Activated CD8-positive, alpha-beta memory T cell treated with anti-CD3 and anti-CD28 coated beads for 4 hours (primary cell): ENCODE results near the gene TBX4.

Experiments used
- DNase-seq, 2 donors: peaks; one replicate each; pipeline ENCODE4 v3.0.0-alpha.2; 2020; ENCODE audit warnings: low read depth in 2 of 2

TBX4 gene

GRCh38 chr17:61465550-61466237, 13.5 kb downstream of the TBX4 start:
- no peak for DNase-seq

GRCh38 chr17:61466246-61466645, 14.0 kb downstream of the TBX4 start:
- no peak for DNase-seq

DNA sequence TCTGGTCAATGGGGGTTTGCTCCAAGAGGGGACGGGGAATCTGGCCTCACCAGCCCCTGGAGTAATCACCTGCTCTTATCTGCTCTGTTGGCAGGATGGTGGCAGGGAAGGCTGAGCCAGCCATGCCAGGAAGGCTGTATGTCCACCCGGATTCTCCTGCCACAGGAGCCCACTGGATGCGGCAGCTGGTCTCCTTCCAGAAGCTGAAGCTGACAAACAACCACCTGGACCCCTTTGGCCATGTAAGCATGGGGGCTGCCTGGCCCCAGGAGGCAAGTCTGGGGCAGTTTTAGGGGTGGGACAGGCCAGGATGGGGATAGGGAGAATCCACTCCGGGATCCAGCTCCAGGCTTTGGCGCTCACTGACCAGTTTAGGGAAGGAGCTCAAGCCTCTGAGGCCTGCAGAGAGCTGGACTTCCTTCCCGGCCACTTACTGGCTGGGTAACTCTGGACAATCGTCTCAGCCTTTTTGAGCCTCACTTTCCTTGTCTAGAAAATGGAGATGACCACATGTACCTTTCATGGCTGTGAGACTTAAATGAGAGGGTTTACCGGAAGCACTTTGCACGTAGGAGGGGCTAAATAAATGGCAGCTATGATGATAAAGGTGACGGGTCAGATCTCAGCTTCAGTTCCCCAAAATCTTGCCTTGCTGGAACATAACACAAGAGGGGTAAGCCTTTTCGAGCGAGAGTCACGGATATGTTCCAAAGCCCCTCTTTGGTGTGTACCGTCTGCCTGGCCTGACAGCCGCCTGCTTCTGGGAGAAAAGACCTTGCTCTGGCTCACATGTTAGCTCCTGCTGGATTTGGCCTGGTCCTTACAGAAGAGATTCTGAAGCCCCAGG, 15.4 kb downstream of the TBX4 start:
- no peak for DNase-seq

DNA sequence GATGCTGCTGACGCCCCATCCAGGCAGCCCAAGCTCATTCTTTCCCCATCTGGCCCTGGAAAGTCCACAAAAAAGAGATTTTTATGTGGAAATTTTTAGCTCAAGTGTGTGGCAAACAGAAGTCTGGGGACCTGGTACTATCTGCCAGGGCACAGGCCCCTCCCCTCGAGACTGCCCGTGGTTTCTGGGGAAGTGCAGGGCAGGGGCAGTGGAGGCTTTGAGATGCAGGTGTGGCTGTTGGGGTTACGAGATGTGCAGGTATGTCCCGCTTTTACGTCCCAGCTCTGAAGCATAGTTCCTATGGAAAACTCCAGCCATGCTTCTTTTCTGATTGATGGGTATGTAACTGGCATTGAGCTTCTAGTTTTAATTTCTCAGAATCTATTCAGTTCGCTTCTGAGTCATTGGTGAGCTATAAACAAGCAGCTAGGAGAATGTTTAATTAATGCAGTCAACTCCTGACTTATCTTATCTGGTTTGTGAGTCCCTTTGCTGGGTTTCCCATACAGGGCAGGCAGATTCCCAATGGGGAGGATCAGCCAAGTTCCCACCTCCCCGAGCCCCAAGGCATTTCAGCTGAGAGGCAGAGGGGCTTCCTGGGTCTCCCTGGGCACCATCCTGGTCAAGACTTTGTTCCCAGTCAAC, 16.2 kb downstream of the TBX4 start:
- DNase-seq, result no peak

DNA sequence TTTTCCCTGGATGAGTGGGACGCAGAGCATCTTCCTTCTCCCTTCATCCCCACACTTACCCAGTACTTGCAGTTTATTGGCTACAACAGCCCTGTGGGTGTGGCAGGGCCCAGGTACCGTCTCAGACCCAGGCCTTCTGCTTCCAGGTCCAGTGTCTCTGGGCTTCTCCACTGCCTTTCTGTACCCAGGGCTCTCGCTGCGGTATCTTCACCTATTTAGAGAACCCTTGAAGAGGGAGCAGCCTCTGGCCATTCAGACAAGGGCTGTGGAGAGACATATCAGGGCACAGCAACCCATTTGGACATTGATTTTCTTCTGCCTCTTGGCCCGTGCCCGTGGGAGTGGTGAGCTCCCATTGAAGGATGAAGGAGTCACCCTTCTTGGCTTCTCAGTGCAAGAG, 17.3 kb downstream of the TBX4 start:
- no peak for DNase-seq

- no peak for DNase-seq
Measured at GRCh38 chr17:61469949-61470348, 17.7 kb downstream of the TBX4 start.

GRCh38 chr17:61470530-61471136, 18.4 kb downstream of the TBX4 start:
- no peak for DNase-seq

- no peak for DNase-seq
Measured at GRCh38 chr17:61474235-61474927, 22.2 kb downstream of the TBX4 start.

GRCh38 chr17:61474934-61475333, 22.7 kb downstream of the TBX4 start:
- DNase-seq, result no peak

DNA sequence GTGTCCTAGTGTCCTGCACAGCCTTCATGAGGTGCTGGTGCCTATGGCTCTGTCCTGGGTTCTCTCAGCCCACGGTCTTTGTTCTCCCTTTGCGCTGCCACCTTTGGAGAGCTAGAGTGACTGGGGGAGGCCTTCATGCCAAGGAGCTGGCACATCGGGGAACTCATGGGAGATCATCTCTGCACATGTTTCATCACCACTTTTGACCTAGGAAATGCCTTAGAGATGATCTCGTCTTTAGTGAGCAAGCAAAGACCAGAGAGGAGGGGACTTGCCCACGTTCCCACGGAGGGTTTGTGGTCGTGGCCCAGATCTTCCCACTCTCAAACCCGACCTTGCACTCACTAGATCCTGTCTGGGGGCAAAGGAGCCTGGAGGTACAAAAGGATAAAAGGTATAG, 23.5 kb downstream of the TBX4 start:
- DNase-seq, result no peak

DNA sequence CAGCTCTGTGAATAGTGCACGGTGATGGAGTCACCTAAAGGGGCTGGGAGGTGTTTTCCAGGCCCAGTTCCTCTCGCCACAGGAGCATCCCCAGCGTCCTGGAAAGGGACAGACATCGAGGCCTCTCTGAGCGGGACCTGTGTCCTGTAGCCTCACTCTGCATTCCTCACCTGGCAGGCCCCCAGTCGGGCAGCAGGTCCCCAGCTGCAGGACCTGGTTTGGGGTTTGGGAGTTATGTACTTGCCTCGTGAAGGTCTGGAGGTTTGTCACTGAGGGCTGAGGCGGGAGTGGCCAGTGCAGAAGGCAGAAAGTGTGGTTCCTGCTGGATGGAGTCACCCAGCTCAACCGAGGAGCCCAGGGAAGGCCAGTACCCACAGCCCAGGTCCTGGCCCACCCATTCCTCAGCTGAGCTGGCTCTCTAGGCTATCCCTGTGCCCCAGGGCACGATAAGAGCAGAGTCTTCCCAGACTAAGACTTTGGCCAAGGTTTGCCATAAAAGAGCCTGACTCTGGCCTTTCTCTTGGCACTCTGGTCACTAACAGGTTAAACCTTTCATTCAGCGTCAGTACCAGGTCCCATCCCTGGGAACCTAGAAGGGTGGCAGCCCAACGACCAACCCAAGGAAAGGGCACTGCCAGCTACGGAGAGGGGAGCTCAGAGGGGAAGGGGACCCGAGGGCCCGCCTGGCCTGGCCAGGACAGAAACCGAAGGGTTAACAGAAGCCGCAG, 24.4 kb downstream of the TBX4 start:
- DNase-seq, result no peak

DNA sequence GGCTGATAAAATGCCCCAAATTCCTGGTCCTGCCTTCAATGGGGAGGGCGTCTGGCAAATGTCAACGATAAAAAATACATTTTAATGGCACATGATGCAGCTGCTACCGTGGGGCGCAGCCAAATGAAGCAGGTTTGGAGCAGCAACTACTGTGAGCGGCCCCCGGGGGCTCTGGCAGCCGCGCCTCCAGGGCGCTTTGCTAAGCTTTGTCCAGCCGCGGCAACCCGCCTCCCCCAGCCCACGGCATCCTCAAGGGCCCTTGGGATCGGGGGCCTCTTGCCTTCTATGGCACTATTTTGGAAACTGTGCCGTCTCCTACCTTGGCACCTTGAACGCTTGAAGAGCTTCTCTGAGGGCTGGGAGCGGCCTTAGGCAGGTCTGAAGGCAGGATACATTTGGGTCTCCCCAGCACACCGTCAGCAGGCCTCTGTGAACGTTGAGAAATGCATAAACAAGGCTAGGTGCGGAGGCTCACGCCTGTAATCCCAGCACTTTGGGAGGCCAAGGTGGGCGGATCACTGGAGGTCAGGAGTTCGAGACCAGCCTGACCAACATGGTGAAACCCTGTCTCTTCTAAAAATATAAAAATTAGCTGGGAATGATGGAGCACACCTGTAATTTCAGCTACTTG, 25.1 kb downstream of the TBX4 start:
- no peak for DNase-seq

DNA sequence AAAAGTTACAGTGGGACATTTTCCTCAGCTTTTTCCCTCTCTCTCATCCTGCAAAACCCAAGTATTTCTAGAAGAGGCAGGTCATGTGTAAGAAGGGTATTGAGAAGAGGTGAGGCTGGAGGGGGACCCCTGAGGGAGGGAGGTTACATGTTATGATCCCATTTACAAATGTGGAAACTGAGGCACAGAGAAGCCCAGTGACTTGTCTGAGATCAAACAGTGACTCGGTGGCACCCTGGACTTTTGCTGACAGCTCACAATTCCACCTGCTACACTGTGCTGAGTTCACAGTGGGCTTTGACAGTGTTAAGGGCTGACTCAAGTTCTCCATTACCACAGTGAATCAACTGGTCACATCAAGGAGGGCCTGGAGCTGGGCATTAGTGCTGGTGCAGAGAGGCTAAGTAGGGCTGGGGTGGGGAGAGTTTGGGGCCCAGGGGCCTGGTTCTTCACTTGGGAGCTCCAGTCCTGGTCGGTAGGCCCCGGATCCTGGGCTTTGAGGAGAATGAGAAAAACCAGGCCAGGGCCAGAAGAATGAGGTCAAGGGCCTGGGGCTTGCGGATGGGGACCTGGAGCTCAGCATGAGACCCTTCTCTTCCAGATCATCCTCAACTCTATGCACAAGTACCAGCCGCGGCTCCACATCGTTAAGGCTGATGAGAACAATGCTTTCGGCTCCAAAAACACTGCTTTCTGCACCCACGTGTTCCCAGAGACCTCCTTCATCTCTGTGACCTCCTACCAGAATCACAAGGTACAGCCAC, 26.0 kb downstream of the TBX4 start:
- no peak for DNase-seq

- no peak for DNase-seq
Measured at GRCh38 chr17:61478790-61479492, 26.7 kb downstream of the TBX4 start.

GRCh38 chr17:61479493-61480413, 27.5 kb downstream of the TBX4 start:
- no peak for DNase-seq

- DNase-seq, result no peak
Measured at GRCh38 chr17:61480414-61480807, 28.2 kb downstream of the TBX4 start.

DNA sequence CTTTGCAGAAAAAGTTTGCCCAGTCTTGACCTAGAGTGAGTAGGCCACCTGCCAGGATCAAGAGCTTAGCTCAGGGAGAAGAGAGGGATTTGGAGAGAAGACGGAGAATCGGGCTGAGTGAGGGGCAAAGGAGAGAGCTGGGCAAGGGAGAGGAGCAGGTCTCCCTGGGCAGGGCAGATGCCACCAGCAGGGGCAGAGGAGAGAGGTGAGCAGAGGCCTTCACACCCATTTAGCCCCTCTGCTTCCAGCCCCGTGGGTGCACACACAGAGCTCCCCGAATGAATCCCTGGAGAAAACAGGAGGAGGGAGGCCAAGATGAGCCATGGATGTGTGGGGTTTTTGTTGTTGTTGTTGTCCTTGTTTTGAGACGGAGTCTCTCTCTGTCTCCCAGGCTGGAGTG, 29.2 kb downstream of the TBX4 start:
- DNase-seq, result no peak

GRCh38 chr17:61482467-61482866, 30.2 kb downstream of the TBX4 start:
- DNase-seq, result no peak
